ENCODE measurements around the gene TRAF3. TPM values are rescaled to one million over a fixed set of nuclear protein-coding genes. Genes with fewer than 3 reads are reported as not detected.
A peak's percentile ranks its signal among the peaks of the same experiment; 100 is the strongest.
"Not testable (repeated sequence)": the region's sequence is repeated elsewhere in the genome, so short reads cannot be mapped to it uniquely, and the experiment has no call there.

The TRAF3 gene
- total RNA-seq, 1 donor from 2014 or later = 12.8 TPM

- DNase-seq (ENCODE audit: low read depth in 2 of 2) = no peak
Measured at GRCh38 chr14:102752239-102752847, 24.9 kb upstream of the TRAF3 start.

GRCh38 chr14:102754370-102755262 lies 22.6 kb upstream of the TRAF3 start:
- no peak for DNase-seq (ENCODE audit: low read depth in 2 of 2)

DNA sequence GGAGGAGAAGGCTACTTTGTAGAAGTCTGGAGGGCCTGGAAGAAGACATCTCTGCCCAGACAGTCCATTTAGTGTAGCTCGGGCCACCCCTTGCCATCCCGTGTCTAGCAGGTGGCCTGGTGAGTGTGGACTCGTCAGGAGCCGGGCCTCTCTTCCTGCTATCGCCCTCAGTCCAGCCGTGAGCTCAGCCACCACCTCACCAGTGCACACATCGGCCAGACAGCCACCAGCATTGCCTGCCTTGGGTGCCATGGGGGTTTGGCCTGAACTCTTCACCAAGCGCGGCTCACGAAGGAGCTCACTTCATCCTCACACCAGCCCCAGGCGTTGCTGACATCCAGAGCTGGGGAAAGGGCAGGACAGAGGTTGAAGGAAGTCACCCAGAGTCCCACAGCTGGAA lies 19.6 kb upstream of the TRAF3 start:
- DNase-seq (ENCODE audit: low read depth in 2 of 2) = no peak

DNA sequence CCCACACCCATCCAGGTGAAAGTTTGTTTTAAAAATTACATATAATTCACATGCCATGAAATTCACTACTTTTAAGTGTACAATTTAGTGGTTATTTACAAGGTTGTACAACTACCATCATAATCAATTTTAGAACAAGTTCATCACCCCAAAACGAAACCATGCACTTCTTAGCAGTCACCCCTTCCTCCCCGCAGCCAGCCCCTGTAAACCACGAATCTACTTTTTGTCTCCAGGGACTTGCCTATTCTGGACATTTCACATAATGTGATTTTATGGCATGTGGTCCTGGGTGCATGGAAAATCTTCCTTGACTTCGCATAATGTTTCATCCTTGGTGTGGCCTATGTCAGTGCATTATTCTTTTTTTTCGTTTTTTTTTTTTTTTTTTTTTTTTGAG lies 19.2 kb upstream of the TRAF3 start:
- no peak for DNase-seq (ENCODE audit: low read depth in 2 of 2)

DNA sequence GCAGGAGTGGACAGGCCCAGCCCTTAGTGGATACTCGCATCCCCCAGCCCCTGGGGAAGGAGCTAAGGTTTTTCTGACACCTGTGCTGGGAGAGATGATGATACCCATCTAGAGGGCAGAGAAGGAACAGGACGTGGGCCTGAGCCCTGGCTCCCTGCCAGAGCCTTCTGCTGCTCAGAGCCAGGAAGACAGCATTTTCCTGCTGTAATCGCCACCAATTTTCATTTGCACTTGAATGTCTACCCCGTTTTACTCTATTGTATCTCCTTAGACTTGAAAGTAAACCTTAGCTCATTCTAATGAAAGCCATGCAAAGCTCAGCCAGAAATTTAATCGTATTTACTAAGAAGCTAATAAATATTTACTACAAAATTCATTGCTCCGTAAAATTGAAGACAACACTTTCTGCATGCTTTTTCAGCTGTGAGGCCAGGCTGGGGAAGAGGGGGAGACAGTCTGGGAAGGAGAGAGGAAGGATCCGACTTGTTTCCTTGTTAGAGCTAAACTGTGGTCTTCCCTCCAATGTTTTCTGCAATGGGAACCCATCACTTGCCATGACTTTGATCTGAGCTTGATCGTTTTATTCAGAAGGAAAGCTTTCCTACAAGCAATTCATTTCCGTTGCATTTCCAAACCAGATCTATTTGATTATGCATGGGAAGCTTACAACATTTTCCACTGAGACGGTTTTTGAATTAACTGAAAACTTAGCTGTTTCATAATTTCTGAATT lies 17.6 kb upstream of the TRAF3 start:
- peak in 1 of 2 donors; percentile 54 for DNase-seq (ENCODE audit: low read depth in 2 of 2)

GRCh38 chr14:102760496-102761193 lies 16.6 kb upstream of the TRAF3 start:
- no peak for DNase-seq (ENCODE audit: low read depth in 2 of 2)

DNA sequence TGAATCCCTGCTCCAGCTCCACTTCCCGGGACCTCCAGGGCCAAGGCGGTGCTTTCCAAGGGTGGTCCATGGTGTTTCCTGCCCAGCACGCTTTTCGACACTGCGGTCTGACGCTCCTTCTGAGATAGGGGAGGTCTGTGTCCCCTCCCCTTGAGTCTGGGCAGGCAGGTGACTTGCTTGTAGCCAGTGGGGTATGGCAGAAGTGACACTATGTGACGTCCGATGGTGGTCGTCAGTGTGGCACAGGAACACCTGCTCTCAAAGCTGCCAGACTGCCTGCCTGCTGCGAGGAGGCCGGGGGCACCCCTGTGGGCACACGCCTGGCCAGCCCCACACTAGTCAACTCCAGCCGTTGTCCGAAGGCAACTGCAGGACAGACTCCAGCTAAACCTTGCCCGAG lies 16.0 kb upstream of the TRAF3 start:
- no peak for DNase-seq (ENCODE audit: low read depth in 2 of 2)

DNA sequence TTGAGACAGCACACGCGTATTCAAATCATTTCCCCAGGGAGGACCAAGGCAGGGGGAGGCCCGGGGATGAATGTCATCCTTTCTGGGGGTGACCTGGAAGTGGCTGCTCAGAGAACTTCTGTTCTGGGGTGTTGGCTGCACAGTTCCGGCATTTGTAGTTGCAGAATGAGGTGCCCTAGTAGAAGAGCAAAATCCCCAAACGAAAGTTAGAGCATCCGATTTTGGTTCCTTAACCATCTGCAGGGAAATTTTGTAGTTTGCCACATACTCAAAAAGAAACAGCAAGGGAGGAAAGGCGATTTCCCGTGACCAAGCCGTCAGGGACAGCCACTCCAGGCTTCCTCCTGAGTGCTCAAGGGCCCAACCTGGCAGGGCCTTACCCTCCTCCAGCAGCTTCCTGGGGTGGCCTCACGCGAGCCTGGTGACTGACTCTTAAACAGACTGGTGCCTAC lies 13.0 kb upstream of the TRAF3 start:
- DNase-seq (ENCODE audit: low read depth in 2 of 2) = no peak

DNA sequence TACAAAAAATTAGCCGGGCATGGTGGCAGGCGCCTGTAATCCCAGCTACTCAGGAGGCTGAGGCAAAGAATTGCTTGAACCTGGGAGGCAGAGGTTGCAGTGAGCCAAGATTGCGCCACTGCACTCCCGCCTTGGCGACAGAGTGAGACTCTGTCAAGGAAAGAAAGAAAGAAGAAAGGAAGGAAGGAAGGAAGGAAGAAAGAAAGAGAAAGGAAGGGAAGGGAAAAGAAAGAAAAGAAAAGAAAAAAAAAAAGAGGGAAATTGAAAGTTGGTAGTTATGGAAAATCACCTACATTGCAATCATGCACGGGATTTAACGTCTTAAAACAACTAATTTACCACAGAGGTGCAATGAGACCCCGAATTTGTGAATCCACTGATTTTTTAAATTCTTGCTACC lies 11.5 kb upstream of the TRAF3 start:
- DNase-seq (ENCODE audit: low read depth in 2 of 2) = not testable (repeated sequence)

- no peak for DNase-seq (ENCODE audit: low read depth in 2 of 2)
Measured at GRCh38 chr14:102768223-102769048, 8.8 kb upstream of the TRAF3 start.

GRCh38 chr14:102769049-102769327 lies 8.3 kb upstream of the TRAF3 start:
- no peak for DNase-seq (ENCODE audit: low read depth in 2 of 2)

GRCh38 chr14:102770147-102771123 lies 6.8 kb upstream of the TRAF3 start:
- DNase-seq (ENCODE audit: low read depth in 2 of 2) = no peak

DNA sequence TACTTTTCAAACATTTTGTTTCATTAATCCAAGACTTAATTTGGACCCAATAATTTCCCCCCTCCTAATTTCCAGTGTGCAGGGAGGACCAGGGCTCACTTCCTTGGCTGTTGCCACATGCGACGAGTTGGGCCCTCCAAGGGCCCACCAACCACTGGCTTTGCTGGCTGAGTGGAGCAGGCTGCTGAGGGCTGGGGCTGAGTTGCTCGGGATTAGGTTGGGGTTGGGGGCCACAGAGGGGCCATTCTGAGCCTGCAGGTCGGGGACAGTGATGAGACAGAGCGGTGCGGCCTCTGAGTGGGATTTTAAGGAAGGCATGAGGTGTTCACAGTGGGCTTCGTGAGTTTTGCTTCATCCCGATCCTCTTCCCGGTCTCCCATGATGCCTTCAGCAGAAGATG lies 6.1 kb upstream of the TRAF3 start:
- no peak for DNase-seq (ENCODE audit: low read depth in 2 of 2)

DNA sequence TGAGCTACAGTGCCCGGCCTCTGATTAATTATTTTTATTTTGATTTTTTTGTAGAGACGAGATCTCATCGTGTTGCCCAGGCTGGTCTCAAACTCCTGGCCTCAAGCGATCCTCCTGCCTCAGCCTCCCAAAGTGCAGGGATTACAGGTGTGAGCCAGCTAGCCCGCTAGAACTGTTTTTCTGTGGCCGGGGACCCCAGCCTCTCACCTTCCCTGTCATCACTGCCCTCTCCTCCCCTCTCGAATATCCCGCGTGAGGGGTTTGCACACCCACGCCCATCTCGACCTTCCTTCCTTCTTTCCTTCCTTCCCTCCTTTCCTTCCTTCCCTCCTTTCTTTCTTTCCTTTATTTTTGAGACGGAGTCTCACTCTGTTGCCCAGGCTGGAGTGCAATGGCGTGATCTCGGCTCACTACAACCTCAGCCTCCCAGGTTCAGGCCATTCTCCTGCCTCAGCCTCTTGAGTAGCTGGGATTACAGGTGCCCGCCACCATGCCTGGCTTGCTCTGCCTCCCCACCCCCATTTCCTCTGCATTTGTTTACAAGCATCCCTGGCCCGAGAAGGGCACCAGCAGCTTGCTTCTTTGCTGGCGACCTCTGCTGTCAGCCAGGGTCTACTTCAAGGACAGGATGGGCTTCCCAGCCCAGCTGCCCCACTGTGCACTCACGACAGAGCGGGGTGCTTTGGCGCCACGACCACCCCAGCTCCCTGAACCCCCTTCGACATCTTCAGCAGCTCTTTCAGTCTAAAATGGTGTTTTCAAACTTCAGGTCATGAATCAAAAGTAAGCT lies 4.3 kb upstream of the TRAF3 start:
- DNase-seq (ENCODE audit: low read depth in 2 of 2) = peak in 1 of 2 donors; percentile 54

GRCh38 chr14:102774391-102775153 lies 2.7 kb upstream of the TRAF3 start:
- peak; percentile 45 to 73 for DNase-seq (ENCODE audit: low read depth in 2 of 2)

DNA sequence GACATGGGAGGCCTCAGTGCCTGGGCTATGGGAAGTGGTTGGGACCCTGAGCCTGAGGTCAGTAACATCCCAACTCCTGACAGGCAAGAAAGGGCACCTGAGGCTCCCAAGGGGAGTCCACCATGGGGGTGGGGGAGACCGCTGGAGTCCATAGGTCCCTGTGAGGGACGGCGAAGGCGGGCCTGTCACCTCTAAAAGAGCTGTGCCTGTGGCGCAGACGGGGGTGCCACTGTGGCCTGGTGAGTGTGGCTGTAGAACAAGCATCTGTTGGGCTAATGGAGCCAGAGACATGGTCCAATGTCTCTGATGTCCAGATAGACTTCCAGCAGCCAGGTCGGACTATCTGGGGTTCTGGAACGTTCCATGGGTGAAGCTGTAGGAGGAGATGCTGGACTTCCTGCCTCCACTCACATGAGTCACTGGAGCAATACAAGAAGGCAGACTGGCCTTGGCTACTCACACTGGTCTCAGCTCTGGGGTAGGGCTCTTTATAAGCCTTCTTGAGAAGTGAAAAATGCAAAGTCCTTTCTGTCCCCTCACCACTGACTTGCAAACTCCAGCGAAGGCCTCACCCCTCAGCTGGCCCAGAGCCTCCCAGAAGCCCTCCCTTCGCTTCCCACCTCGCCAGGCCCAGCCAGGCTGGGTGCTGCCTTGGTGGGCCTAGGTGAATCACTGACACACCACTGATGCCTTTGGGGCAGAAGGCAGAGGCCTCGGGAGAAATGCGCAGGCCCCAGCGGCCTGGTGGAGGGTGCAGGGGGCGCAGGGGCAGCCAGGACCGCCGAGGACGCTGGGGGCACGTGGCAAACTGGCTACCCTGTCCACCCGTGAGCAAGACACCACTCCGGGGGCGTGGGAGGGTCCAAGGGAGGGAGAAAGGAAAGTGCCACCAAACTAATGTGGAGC lies 1.1 kb upstream of the TRAF3 start:
- DNase-seq (ENCODE audit: low read depth in 2 of 2) = peak in 1 of 2 donors; percentile 60

DNA sequence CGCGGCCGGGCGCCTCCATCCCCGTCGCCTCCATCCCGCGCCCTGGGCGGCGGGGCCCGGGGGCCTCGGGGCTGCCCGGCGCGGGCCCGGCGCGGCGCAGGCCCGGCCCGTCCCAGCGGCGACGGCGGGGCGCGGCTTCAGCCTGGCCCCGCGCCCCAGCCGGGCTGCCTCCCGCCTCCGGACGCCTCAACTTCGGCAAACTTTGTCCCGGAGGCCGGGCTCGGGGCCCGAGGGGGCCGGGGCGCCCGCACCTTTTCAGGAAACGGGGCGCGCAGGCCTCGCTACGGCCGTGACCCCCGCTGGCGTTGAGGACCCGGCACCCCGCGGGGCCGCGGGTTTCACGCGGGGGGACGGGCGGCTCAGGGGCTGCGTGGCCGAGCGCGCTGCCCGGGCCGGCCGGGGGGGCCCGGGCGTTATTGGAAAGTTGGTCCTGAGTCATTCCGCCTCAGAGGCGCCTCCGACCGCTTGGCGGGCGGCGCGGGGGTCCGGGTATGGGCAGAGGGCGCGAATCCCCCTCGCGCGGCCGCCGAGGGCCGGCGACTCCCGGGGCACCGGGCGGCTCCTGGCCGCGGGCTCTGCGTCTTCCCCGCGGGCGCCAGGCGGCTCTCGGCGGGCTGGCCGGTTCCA lies 575 bp downstream of the TRAF3 start:
- DNase-seq (ENCODE audit: low read depth in 2 of 2) = peak in 1 of 2 donors; percentile 21

Data from dermis microvascular lymphatic vessel endothelial cell (primary cell).